Brain pericyte (primary cell): ENCODE measurements around the gene ROPN1B.
"Not testable (repeated sequence)": the region's sequence is repeated elsewhere in the genome, so short reads cannot be mapped to it uniquely, and the experiment has no call there.

ENCODE experiments used
- DNase-seq: peaks from one replicate; pipeline ENCODE4 v3.0.0-alpha.2; 2012; ENCODE audit warnings: low read depth, low spot score

The ROPN1B gene

GRCh38 chr3:125968701-125969592 lies at the start of gene ROPN1B:
Gene ROPN1B (plus strand): TSS chr3:125969178. CDS start chr3:125972055, 2,877 bp downstream.
- DNase-seq: not testable (repeated sequence)

- not testable (repeated sequence) for DNase-seq
Observed at GRCh38 chr3:125920191-125920590, 48.8 kb upstream of the ROPN1B start.

GRCh38 chr3:125920751-125921279 lies 48.2 kb upstream of the ROPN1B start:
- DNase-seq: not testable (repeated sequence)

GRCh38 chr3:125921712-125922111 lies 47.3 kb upstream of the ROPN1B start:
- not testable (repeated sequence) for DNase-seq

GRCh38 chr3:125923324-125924115 lies 45.5 kb upstream of the ROPN1B start:
- DNase-seq: not testable (repeated sequence)

GRCh38 chr3:125924276-125924675 lies 44.7 kb upstream of the ROPN1B start:
- DNase-seq: not testable (repeated sequence)

- DNase-seq: not testable (repeated sequence)
Observed at GRCh38 chr3:125925727-125926126, 43.3 kb upstream of the ROPN1B start.

GRCh38 chr3:125928771-125929545 lies 40.0 kb upstream of the ROPN1B start:
- not testable (repeated sequence) for DNase-seq

GRCh38 chr3:125929765-125930164 lies 39.2 kb upstream of the ROPN1B start:
- not testable (repeated sequence) for DNase-seq

- DNase-seq: not testable (repeated sequence)
Observed at GRCh38 chr3:125931355-125931880, 37.6 kb upstream of the ROPN1B start.

- not testable (repeated sequence) for DNase-seq
Observed at GRCh38 chr3:125933397-125934173, 35.4 kb upstream of the ROPN1B start.

GRCh38 chr3:125935252-125935874 lies 33.6 kb upstream of the ROPN1B start:
- not testable (repeated sequence) for DNase-seq

- not testable (repeated sequence) for DNase-seq
Observed at GRCh38 chr3:125936210-125936815, 32.7 kb upstream of the ROPN1B start.

- not testable (repeated sequence) for DNase-seq
Observed at GRCh38 chr3:125936891-125937290, 32.1 kb upstream of the ROPN1B start.

- DNase-seq: not testable (repeated sequence)
Observed at GRCh38 chr3:125947806-125948205, 21.2 kb upstream of the ROPN1B start.

GRCh38 chr3:125948901-125949300 lies 20.1 kb upstream of the ROPN1B start:
- not testable (repeated sequence) for DNase-seq

GRCh38 chr3:125951176-125951575 lies 17.8 kb upstream of the ROPN1B start:
- DNase-seq: not testable (repeated sequence)

- DNase-seq: not testable (repeated sequence)
Observed at GRCh38 chr3:125957020-125957419, 12.0 kb upstream of the ROPN1B start.
